GM19043 (cell line): ENCODE measurements around the gene MPC1.
"Not testable (repeated sequence)": the region's sequence is repeated elsewhere in the genome, so short reads cannot be mapped to it uniquely, and the experiment has no call there.

Experiments used
- ATAC-seq: cut with Tn5 transposase; IDR thresholded peaks from one replicate; pipeline ENCODE4 v1.9.1; 2021; ENCODE audit warnings: low read depth; ENCODE audit not compliant: unreplicated experiment

MPC1 gene

DNA sequence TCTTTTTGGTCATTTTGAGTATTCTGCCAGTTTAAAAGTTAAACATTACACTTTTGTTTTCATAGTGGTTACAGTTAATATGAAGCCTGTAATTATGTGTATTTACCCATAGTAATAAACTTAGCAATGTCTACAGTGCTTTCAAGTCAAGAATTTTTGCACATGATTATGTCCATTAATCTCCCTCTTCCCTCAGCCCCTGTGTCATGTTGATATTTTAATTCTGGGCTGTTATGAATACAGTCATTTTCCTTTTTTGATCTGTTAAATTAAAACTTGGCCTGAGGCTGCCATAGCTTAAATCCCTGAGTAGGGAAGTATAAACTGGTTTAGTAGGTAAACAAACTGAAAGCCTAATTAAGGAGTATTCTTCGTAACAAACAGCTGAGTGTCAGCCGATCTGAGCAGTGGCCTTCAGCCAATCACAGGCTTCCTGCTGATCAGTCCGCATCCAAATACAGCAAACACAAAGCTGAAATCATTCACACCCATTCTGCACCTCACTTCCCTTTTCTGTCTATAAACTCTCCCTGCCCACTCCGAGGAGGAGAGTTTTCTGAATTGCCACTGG is 30.9 kb downstream of the MPC1 start:
- peak; percentile 96 for ATAC-seq

- no peak for ATAC-seq
Measured at GRCh38 chr6:166348305-166348949, 34.3 kb downstream of the MPC1 start.

GRCh38 chr6:166346965-166347364 is 35.8 kb downstream of the MPC1 start:
- no peak for ATAC-seq

GRCh38 chr6:166346449-166346848 is 36.3 kb downstream of the MPC1 start:
- ATAC-seq, result no peak

- not testable (repeated sequence) for ATAC-seq
Measured at GRCh38 chr6:166345672-166346071, 37.1 kb downstream of the MPC1 start.

GRCh38 chr6:166344921-166345320 is 37.8 kb downstream of the MPC1 start:
- ATAC-seq, result not testable (repeated sequence)

DNA sequence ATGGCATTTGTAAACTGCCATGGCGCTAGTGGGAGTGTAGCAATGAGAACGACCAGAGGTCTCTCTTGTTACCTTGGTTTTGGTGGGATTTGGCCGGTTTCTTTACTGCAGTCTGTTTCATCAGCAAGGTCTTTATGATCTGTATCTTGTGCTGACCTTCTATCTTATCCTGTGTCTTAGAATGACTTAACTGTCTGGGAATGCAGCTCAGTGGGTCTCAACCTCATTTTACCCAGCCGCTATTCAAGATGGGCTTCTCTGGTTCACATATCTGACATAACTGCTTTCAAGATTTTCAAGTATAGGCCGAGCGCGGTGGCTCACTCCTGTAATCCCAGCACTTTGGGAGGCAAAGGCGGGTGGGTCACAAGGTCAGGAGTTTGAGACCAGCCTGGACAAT is 38.5 kb downstream of the MPC1 start:
- ATAC-seq, result no peak

DNA sequence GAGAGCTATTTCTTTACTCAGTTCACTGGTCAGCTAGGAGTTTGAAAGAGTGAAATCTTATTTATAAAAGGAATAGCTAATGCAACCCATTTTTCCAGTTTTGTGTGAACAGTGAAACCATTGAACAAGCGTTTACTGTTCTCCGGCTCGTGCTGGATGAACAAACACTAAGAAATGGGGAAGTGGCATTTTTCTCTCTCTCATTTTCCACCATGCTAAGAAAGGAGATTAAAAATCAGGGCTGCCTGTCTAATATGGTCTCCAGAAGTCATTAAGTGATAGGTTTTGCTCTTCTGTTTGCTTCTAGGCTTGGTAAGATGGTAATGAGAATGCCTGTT is 39.6 kb downstream of the MPC1 start:
- ATAC-seq, result peak; percentile 23

DNA sequence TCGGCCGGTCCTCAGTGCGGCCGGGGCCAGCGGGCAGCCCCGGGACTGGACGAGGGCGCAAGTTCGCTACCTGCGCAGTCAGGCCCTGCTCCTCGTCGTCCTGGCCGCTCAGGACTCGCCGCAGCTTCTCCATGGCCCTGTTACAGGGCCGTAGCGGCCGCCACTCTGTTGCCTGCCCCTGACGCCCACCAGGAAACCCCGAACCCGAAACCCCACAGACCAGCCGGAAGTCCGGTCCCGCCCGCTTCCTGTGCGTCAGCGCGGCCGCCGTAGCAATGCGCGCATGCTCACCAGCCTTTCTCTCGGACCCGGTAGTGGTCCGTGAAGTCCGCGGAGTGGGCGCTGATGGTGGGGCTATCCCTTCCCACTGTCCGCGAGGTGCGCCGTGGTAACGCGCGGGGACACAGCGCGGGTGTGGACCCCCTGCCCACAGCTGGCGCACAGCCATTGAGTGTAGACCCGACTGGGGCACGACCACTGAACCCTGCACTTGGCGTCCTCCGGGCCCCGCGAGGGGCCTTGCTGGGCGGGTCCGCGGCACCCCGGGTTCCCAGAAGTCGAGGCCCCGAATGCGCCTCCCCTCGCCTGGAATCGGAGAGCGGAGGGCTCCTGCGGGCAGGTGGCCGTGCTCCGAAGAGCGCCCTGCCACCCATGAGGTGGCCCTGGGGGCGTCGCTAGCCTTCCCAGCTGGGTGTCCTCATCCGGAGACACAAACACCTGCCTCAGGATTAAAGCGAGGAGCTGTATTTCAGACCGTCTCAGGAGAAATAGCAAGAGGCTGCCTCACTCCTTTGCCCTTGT is 40.2 kb downstream of the MPC1 start, which contains the start of gene SFT2D1:
TSS of gene SFT2D1 (minus strand) at position 197 of the 801 bp plus-strand sequence. CDS start at position 133, 64 bp downstream.
- peak; percentile 92 for ATAC-seq

- no peak for ATAC-seq
Measured at GRCh38 chr6:166341977-166342348, 40.8 kb downstream of the MPC1 start.

DNA sequence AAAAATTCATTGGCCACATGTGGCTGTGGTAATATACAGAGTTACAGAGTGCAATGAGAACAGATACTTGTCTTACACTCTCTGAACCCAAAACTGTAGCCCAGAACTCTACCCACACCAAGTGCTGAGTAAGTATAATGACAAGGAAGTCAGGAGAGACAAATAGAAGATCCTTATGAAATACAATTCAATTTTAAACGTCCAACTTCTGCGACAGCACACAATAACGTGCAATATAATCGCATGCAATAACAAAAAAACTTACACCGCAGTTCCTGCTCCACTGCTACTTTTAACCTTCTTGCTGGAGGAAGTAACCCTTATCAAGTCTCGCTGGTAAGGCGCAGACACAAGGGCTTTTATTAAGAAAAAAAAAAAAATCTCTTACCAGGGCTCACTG is 41.3 kb downstream of the MPC1 start:
- no peak for ATAC-seq

DNA sequence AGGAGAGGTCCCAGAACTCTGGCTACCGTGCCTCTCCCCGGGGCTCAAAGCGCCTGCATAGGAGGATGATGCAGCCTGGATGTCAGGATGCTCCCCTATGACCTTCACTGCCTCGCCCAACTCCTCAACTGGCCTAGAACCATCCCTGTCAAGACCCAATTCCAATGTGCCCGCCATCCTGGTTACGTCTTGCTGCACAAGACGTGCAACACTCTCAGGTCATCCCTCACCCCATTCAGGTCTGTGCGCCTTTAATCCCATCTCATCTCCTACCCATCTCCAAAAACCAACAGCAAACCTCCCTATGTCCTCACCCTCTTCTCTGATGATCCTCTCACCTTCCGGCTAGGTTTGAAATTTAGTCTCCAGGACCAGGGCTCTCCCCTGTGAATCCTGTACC is 43.9 kb downstream of the MPC1 start:
- ATAC-seq, result no peak

DNA sequence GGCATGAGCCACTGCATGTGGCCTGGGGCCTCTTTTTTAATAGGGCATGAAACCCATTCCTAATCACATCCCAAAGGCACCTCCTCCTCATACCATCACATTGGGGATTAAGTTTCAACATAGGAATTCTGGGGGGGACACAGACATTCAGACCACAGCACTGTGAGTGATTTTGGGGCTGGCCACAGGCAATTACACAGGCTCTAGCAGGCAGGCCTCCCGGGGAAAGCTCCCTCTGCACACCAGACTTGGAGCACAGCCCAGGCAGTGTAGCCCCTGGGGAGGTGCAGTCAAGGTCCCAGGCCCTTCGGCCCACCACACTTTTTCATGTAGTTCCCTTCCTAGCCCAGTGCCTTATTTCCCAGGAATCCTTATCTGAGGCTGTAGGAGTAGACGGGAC is 45.9 kb downstream of the MPC1 start:
- no peak for ATAC-seq

- no peak for ATAC-seq
Measured at GRCh38 chr6:166335378-166336302, 47.1 kb downstream of the MPC1 start.

DNA sequence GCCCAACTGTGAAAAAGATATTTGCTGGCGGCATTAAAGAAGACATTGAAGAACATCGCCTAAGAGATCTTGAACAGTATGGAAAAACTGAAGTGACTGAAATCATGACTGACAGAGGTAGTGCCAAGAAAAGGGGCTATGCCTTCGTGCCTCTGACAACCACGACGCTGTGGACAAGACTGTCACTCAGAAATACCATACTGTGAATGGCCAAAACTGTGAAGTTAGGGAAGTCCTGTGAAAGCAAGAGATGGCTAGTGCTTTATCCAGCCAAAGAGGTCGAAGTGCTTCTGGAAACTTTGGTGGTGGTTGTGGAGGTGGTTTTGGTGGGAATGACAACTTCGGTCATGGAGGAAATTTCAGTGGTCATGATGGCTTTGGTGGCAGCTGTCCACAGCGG is 47.9 kb downstream of the MPC1 start:
- no peak for ATAC-seq

DNA sequence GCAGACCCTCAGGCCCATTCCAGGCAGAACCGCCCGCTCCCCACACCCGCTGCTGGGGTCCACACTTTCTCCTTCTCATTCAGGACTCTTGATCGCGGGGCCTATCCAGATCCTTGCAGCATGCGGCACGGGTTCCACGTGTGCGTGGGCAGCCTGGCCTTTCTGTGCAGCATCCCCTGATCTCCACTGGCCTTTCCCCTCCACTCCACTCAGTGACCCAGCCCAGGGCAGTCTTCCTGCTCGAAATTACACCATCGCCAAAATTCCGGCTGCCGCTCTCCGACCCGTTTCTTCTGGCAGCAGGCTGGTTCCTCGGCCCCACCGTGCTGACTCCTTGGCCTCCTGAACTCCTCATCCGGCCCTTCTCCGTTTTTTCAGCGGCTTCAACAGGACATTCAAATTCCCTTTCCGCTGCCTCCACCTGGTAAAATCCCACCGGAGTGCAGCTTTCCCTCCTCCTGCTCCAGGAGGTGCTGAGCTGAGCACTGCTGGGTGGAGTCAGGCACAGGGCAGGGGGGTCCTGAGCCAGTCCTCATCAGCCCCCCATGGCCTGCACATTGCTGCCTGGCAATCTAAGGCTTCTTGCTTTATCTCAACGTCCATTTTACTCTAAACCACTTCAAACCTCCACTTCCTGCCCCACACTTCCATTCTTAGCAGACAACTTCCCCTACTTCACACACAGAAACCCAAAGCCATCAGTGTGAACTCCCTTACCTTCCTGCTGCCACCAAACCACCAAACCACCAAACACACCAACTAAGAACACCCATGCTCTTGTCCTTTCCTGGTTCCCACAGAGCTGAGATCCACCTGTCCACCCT is 49.4 kb downstream of the MPC1 start:
- peak; percentile 84 for ATAC-seq

- ATAC-seq, result no peak
Measured at GRCh38 chr6:166331503-166332415, 51.0 kb downstream of the MPC1 start.

DNA sequence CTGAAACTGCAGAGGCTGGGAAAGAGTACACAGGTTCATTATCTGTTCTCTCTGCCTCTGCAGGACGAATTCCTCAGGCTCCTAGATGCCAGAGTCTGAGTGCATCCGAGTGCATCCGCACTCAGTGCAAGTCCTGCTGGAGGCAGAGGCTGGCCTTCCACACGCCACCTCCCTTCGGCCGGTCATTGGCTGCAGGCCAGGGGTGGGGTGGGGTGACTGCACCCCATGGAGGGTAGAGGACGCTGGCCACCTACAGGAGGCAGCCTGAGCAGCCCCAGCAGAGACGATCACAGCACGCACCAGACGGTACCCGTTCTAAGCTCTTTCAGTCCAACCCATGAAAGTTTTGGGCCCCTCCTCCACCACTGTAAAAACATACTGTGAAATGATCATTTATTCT is 52.1 kb downstream of the MPC1 start:
- no peak for ATAC-seq
